Right kidney (tissue), 9 donors: Measurements from ENCODE around the gene INMT.
"Not testable (repeated sequence)": the region's sequence is repeated elsewhere in the genome, so short reads cannot be mapped to it uniquely, and the experiment has no call there.

Experiments used
- DNase-seq: peaks from one replicate; pipeline ENCODE4 v3.0.0-alpha.2; 2016
- long read RNA-seq, 8 donors: transcript quantifications; one replicate each; lab custom pipeline, GENCODE V29; 2026

Gene INMT
- long read RNA-seq, donor 1 = 0 reads
- long read RNA-seq, donor 2 = 0 reads
- long read RNA-seq, donor 3, partial matches to known transcripts = 0 of 1 reads
- long read RNA-seq, donor 3, other reads (novel, unspliced or antisense) = 0 of 1 reads
- long read RNA-seq, donor 4 = 0 reads
- long read RNA-seq, donor 5 = 0 reads
- long read RNA-seq, donor 6 = 0 reads
- long read RNA-seq, donor 7 = 0 reads
- long read RNA-seq, donor 8 = 0 reads

GRCh38 chr7:30751696-30752273, at the start of gene INMT:
Gene INMT (plus strand): TSS chr7:30752135. CDS start chr7:30752151, 16 bp downstream.
- DNase-seq = no peak

- DNase-seq = no peak
These were observed 49.7 kb upstream of the INMT start for GRCh38 chr7:30702200-30702599.

GRCh38 chr7:30703756-30704155, 48.2 kb upstream of the INMT start:
- DNase-seq = no peak

GRCh38 chr7:30705008-30705407, 46.9 kb upstream of the INMT start:
- DNase-seq = no peak

GRCh38 chr7:30705596-30705995, 46.3 kb upstream of the INMT start:
- no peak for DNase-seq

- no peak for DNase-seq
These were observed 45.6 kb upstream of the INMT start for GRCh38 chr7:30706316-30706715.

GRCh38 chr7:30706908-30707307, 45.0 kb upstream of the INMT start:
- DNase-seq = no peak

GRCh38 chr7:30707391-30708357, 44.3 kb upstream of the INMT start:
- no peak for DNase-seq

GRCh38 chr7:30708412-30708811, 43.5 kb upstream of the INMT start:
- no peak for DNase-seq

GRCh38 chr7:30708983-30709382, 43.0 kb upstream of the INMT start:
- DNase-seq = no peak

- DNase-seq = no peak
These were observed 42.4 kb upstream of the INMT start for GRCh38 chr7:30709549-30709948.

GRCh38 chr7:30710669-30711068, 41.3 kb upstream of the INMT start:
- no peak for DNase-seq

- DNase-seq = no peak
These were observed 38.5 kb upstream of the INMT start for GRCh38 chr7:30713392-30713791.

GRCh38 chr7:30714129-30714528, 37.8 kb upstream of the INMT start:
- DNase-seq = no peak

- no peak for DNase-seq
These were observed 34.8 kb upstream of the INMT start for GRCh38 chr7:30717181-30717580.

- not testable (repeated sequence) for DNase-seq
These were observed 32.5 kb upstream of the INMT start for GRCh38 chr7:30719434-30719833.

- DNase-seq = no peak
These were observed 30.7 kb upstream of the INMT start for GRCh38 chr7:30721211-30721610.

- no peak for DNase-seq
These were observed 29.7 kb upstream of the INMT start for GRCh38 chr7:30722187-30722586.

GRCh38 chr7:30722671-30723070, 29.3 kb upstream of the INMT start:
- DNase-seq = no peak

GRCh38 chr7:30723776-30724175, 28.2 kb upstream of the INMT start:
- DNase-seq = no peak

- no peak for DNase-seq
These were observed 25.5 kb upstream of the INMT start for GRCh38 chr7:30726296-30727006.

GRCh38 chr7:30727061-30727945, 24.6 kb upstream of the INMT start:
- no peak for DNase-seq
